T-cell (primary cell): Measurements from ENCODE around the gene PDZD7. TPM values are rescaled to one million over a fixed set of nuclear protein-coding genes. Genes with fewer than 3 reads are reported as not detected.

ENCODE experiments used
- ATAC-seq, 4 experiments: fragments of 200-7000 bp in 3 of 4; fragments of 150-1000 bp in 1 of 4; cut with Tn5 transposase; replicated peaks in 1 of 4; 1 replicate in 3 of 4; 2 replicates in 1 of 4; pipeline ENCODE4 v1.10.0; 2021; ENCODE audit warnings: moderate library complexity in 3 of 4, mild to moderate bottlenecking in 2 of 4, moderate number of reproducible peaks in 1 of 4
- CTCF ChIA-PET, 2 donors: fragments of 300-600 bp; sonication (Branson Sonifier 250); formaldehyde crosslinking; loops; one replicate each; lab custom pipeline; 2022; ENCODE audit warnings: antibody characterized with exemption in 2 of 2; lab: Charles Lee
- POLR2A ChIA-PET, 2 donors: fragments of 300-600 bp; sonication (Branson Sonifier 250); formaldehyde crosslinking; loops; one replicate each; lab custom pipeline; 2022; ENCODE audit warnings: antibody characterized with exemption in 2 of 2; lab: Charles Lee
- DNase-seq, 35 experiments: peaks; one replicate each; pipeline versions ENCODE4 v3.0.0 to v3.0.0-alpha.2; 2013 to 2023
- H3K27ac ChIP-seq: one replicate; pipeline ENCODE4 v1.5.1; 2013; ENCODE audit warnings: low read length
- H3K27me3 ChIP-seq, 2 experiments: replicated peaks in 1 of 2; 1 replicate in 1 of 2; 2 replicates in 1 of 2; pipeline versions ENCODE4 v1.6.1 to v1.7.0; 2013; ENCODE audit warnings: low read length in 1 of 2, mixed read lengths in 1 of 2; ENCODE audit not compliant: control insufficient read depth in 2 of 2, insufficient read depth in 2 of 2; ENCODE audit errors: extremely low read depth in 1 of 2
- H3K36me3 ChIP-seq, 2 donors: 1 replicate in 1 of 2; 2 replicates in 1 of 2; pipeline versions ENCODE4 v1.6.1 to v1.7.0; 2013; ENCODE audit warnings: low read length in 1 of 2; ENCODE audit not compliant: control insufficient read depth in 2 of 2, insufficient read depth in 1 of 2; ENCODE audit errors: extremely low read depth in 1 of 2
- H3K4me1 ChIP-seq, 2 experiments: 1 replicate in 1 of 2; 2 replicates in 1 of 2; pipeline versions ENCODE4 v1.6.1 to v1.7.0; 2013; ENCODE audit warnings: low read length in 2 of 2, mixed read lengths in 1 of 2; ENCODE audit not compliant: insufficient read depth in 2 of 2, control insufficient read depth in 1 of 2; ENCODE audit errors: extremely low read depth in 1 of 2
- H3K4me3 ChIP-seq, 2 donors: 1 replicate in 1 of 2; 2 replicates in 1 of 2; pipeline versions ENCODE4 v1.5.1 to v1.7.0; 2013; ENCODE audit warnings: mild to moderate bottlenecking in 2 of 2, low read length in 1 of 2, moderate library complexity in 1 of 2; ENCODE audit not compliant: control insufficient read depth in 1 of 2; ENCODE audit errors: extremely low read depth in 1 of 2
- H3K9me3 ChIP-seq: 2 replicates; pipeline ENCODE4 v1.7.0; 2013
- H3K27ac Mint-ChIP-seq, 2 donors: one replicate each; pipeline ENCODE4 v1.8.0; 2020 to 2021; ENCODE audit warnings: mild to moderate bottlenecking in 2 of 2, mixed read lengths in 2 of 2
- H3K27me3 Mint-ChIP-seq, 2 donors: one replicate each; pipeline ENCODE4 v1.8.0; 2021 to 2022; ENCODE audit warnings: mixed read lengths in 2 of 2
- H3K36me3 Mint-ChIP-seq: one replicate; pipeline ENCODE4 v1.8.0; 2021; ENCODE audit warnings: mixed read lengths
- H3K4me1 Mint-ChIP-seq, 3 donors: one replicate each; pipeline ENCODE4 v1.8.0; 2020 to 2022; ENCODE audit warnings: mixed read lengths in 3 of 3, mild to moderate bottlenecking in 1 of 3
- H3K4me3 Mint-ChIP-seq, 3 donors: one replicate each; pipeline ENCODE4 v1.8.0; 2020 to 2022; ENCODE audit warnings: mild to moderate bottlenecking in 3 of 3, mixed read lengths in 3 of 3, moderate library complexity in 3 of 3
- H3K9me3 Mint-ChIP-seq, 3 donors: one replicate each; pipeline ENCODE4 v1.8.0; 2020 to 2022; ENCODE audit warnings: mixed read lengths in 3 of 3
- WGBS: methylation state at CpG from one replicate; pipeline ENCODE4 v1.1.5; 2013; ENCODE audit warnings: missing lambda C conversion rate; ENCODE audit not compliant: insufficient coverage; 5-methylcytosine and 5-hydroxymethylcytosine counted together
- total RNA-seq, 35 experiments: library from RNA in 6 of 35; stranded (reverse) in 6 of 35; fragments of 120-200 nt in 1 of 35; gene quantifications; one replicate each; pipeline versions ENCODE4 v1.2.1 to v1.2.4 and lab custom pipeline; 2013 to 2026

Gene PDZD7
- total RNA-seq, 5 donors from 2014 or later (not counting 1 experiment from before 2014, with no cell fraction given), result 1.7 to 2.7 (median 2.3) TPM

- Histone ChIP-seq H3K27me3 (peaks cover 0 to 59% of the 10 kb centered on the region in 2 experiments), H3K9me3 (no peaks in the 10 kb centered on the region), H3K4me3 (no peak overlapping the region), H3K27ac (no peak overlapping the region), H3K36me3 (no peaks in the 10 kb centered on the region), H3K4me1 (peaks cover 0 to 8% of the 10 kb centered on the region in 2 experiments)
- H3K4me1 Mint-ChIP-seq, result peaks cover 5 to 6% (median 6%) of the 10 kb centered on the region in 3 donors
- no peaks in the 10 kb centered on the region for H3K36me3 Mint-ChIP-seq
- ATAC-seq (no peak), DNase-seq (no peak)
- peaks cover 41 to 45% of the 10 kb centered on the region in 2 donors for H3K27me3 Mint-ChIP-seq
- no peaks in the 10 kb centered on the region for H3K9me3 Mint-ChIP-seq
- 97% methylated on average over 3 of the region's 10 CpGs for WGBS
- CTCF ChIA-PET, result no interaction called here
- no peak overlapping the region for H3K4me3 Mint-ChIP-seq
- POLR2A ChIA-PET, result no interaction called here
- H3K27ac Mint-ChIP-seq, result no peak overlapping the region
Observed at GRCh38 chr10:101020427-101021075, 10.4 kb downstream of the PDZD7 start.

GRCh38 chr10:101019440-101019703 is 11.6 kb downstream of the PDZD7 start:
- Mint-ChIP-seq H3K9me3 (no peaks in the 10 kb centered on the region), H3K4me1 (peaks cover 6 to 11% (median 6%) of the 10 kb centered on the region in 3 donors), H3K4me3 (no peak overlapping the region), H3K36me3 (no peaks in the 10 kb centered on the region), H3K27me3 (peaks cover 45 to 54% of the 10 kb centered on the region in 2 donors), H3K27ac (no peak overlapping the region)
- Histone ChIP-seq H3K27ac (no peak overlapping the region), H3K9me3 (no peaks in the 10 kb centered on the region), H3K36me3 (no peaks in the 10 kb centered on the region), H3K4me3 (no peak overlapping the region), H3K27me3 (peaks cover 0 to 71% of the 10 kb centered on the region in 2 experiments), H3K4me1 (peaks cover 0 to 11% of the 10 kb centered on the region in 2 experiments)
- POLR2A ChIA-PET, result interaction anchor here in 1 of 2 donors (0.6 kb wide), 1 partner anchor 9 kb away, joined by 3 read pairs; no protein-coding TSS in a partner anchor
- WGBS, result 40% methylated on average over 1 of the region's 2 CpGs
- ATAC-seq (no peak), DNase-seq (no peak)
- CTCF ChIA-PET, result interaction anchor here (0.7 to 1.7 kb wide), 5 partner anchors 12 to 273 kb away, joined by 3 to 13 read pairs (median 4); partner anchors contain the start of genes PDZD7 (in 1 of the 2) and SFXN3 (in 1 of the 2)

DNA sequence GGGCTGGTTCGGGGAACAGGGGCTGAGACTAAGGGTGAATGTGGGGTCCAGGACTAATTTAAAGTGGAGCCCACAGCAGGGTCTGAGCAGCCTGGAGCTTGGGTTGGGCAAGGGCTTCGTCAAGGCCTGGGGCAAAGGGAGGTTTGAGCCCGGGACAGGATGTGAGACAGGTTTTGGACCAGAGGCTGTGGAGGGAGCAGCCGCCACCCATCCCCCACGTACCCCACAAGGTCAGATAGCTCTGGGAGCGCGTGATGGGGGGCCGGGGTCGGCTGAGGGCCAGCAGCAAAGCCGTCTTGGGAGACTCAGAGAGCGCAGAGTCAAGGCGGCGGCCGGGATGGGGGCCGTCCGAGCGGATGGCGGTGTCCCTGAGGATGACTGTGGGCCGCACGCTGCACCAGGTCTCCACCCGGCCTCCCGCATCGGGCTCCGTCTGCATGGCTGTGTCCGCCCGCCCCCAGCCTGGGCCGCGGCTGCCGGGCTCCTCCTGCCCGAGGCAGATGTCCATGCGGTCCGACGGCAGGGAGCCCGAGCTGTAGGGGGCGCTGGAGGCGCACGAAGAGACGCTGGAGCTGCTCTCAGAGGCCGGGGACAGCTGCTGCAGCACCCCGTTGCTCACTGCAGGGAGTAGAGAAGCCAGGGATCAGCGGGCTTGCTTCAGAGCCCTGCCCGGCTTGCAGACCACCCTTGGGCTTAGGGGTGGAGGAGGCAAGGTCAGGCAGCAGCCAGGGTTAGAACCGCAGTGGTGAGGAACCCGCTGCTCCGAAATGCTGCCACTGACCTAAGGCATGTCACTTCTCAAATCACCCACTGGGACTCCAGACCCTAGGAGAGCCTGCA is 12.1 kb downstream of the PDZD7 start:
- POLR2A ChIA-PET, result no interaction called here
- no peak overlapping the region for H3K27ac ChIP-seq
- H3K4me1 ChIP-seq, result peaks cover 0 to 16% of the 10 kb centered on the region in 2 experiments
- no peaks in the 10 kb centered on the region for H3K9me3 ChIP-seq
- Mint-ChIP-seq H3K27ac (no peak overlapping the region), H3K4me1 (peaks cover 6 to 14% (median 9%) of the 10 kb centered on the region in 3 donors), H3K9me3 (no peaks in the 10 kb centered on the region), H3K4me3 (no peak overlapping the region), H3K36me3 (no peaks in the 10 kb centered on the region), H3K27me3 (peaks cover 45 to 56% of the 10 kb centered on the region in 2 donors)
- peaks cover 0 to 74% of the 10 kb centered on the region in 2 experiments for H3K27me3 ChIP-seq
- no peaks in the 10 kb centered on the region for H3K36me3 ChIP-seq
- CTCF ChIA-PET, result interaction anchor here (0.7 to 1.7 kb wide), 6 partner anchors 10 to 273 kb away, joined by 3 to 13 read pairs (median 4); partner anchors contain the start of genes PDZD7 (in 1 of the 2) and SFXN3 (in 1 of the 2)
- no peak overlapping the region for H3K4me3 ChIP-seq
- 31% methylated on average over 40 of the region's 45 CpGs for WGBS
- DNase-seq (peak in 33 of 35 experiments; percentile 35 to 76 (median 57)), ATAC-seq (peak; percentile 73 to 80 (median 78))

- Histone ChIP-seq H3K36me3 (no peaks in the 10 kb centered on the region), H3K4me1 (peaks cover 0 to 20% of the 10 kb centered on the region in 2 experiments), H3K4me3 (no peak overlapping the region), H3K27me3 (peaks cover 0 to 74% of the 10 kb centered on the region in 2 experiments), H3K27ac (no peak overlapping the region), H3K9me3 (no peaks in the 10 kb centered on the region)
- ChIA-PET POLR2A (no interaction called here), CTCF (interaction anchor here in 1 of 2 donors (0.7 to 1.1 kb wide), 2 partner anchors 11 to 923 kb away, joined by 3 to 5 read pairs; no protein-coding TSS in a partner anchor)
- H3K4me3 Mint-ChIP-seq, result no peak overlapping the region
- ATAC-seq, result no peak
- H3K4me1 Mint-ChIP-seq, result peaks cover 10 to 18% (median 13%) of the 10 kb centered on the region in 3 donors
- H3K27me3 Mint-ChIP-seq, result peaks cover 45 to 56% of the 10 kb centered on the region in 2 donors
- 55% methylated on average over 13 of the region's 20 CpGs for WGBS
- H3K36me3 Mint-ChIP-seq, result no peaks in the 10 kb centered on the region
- no peak for DNase-seq
- no peaks in the 10 kb centered on the region for H3K9me3 Mint-ChIP-seq
- H3K27ac Mint-ChIP-seq, result no peak overlapping the region
Observed at GRCh38 chr10:101018118-101018599, 12.8 kb downstream of the PDZD7 start.

DNA sequence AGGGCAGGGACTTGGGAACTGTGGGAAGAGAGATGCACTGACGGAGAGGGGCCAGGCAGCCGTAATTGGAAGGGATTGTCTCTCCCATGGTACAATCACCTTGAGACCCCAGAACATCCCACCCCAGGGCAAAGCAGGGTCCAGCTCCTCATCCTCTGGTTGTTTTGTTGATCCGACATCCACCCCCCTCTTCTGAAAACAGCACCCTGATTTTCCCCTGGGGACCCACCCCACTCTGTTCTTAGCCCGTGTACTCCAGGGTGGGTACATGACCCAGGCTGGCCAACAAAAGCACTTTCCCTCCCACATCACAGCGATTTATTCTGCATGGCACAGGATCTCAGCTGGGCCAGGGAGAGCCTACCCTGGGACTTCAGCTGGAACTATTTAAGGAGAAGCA is 14.1 kb downstream of the PDZD7 start:
- Mint-ChIP-seq H3K4me1 (peaks cover 16 to 25% (median 20%) of the 10 kb centered on the region in 3 donors), H3K27ac (no peak overlapping the region), H3K27me3 (peaks cover 41 to 53% of the 10 kb centered on the region in 2 donors), H3K36me3 (no peaks in the 10 kb centered on the region), H3K9me3 (no peaks in the 10 kb centered on the region), H3K4me3 (no peak overlapping the region)
- Histone ChIP-seq H3K4me3 (no peak overlapping the region), H3K4me1 (peaks cover 0 to 27% of the 10 kb centered on the region in 2 experiments), H3K9me3 (no peaks in the 10 kb centered on the region), H3K36me3 (no peaks in the 10 kb centered on the region), H3K27me3 (peaks cover 0 to 67% of the 10 kb centered on the region in 2 experiments), H3K27ac (no peak overlapping the region)
- no peak for ATAC-seq
- WGBS, result 86% methylated on average over 2 of the region's 5 CpGs
- POLR2A ChIA-PET, result no interaction called here
- CTCF ChIA-PET, result interaction anchor here (0.5 to 3.2 kb wide), 6 partner anchors 15 to 455 kb away, joined by 3 to 25 read pairs (median 3); partner anchors contain the start of genes PDZD7 (in 1 of the 2) and SFXN3 (in 1 of the 2)
- DNase-seq, result no peak

DNA sequence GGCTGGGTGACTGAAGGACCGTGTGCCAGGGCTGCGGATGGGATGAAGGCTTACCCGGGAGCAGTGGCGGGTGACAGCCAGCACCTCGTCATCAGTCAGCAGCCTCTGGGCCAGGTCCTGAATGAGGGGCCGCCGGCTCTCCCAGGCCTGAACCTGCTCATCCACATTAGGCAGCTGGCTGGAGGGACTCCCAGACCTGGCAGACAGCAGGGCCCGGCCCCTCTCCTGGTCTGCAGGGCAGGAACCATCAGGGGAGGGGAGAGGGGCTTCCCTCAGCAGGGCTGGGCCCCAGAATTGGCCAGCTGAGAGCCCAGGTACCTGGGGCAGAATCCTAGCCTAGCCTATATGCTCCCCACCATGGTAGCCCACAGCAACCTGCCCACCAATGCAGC is 15.4 kb downstream of the PDZD7 start:
- POLR2A ChIA-PET, result interaction anchor here in 1 of 2 donors (0.5 to 1.1 kb wide), 2 partner anchors 8 to 15 kb away, joined by 3 read pairs; partner anchors contain the start of genes PDZD7 and SFXN3
- peaks cover 34 to 43% of the 10 kb centered on the region in 2 donors for H3K27me3 Mint-ChIP-seq
- H3K36me3 Mint-ChIP-seq, result no peaks in the 10 kb centered on the region
- H3K9me3 ChIP-seq, result no peaks in the 10 kb centered on the region
- 94% methylated on average over 2 of the region's 8 CpGs for WGBS
- DNase-seq (no peak), ATAC-seq (no peak)
- H3K27ac ChIP-seq, result no peak overlapping the region
- no peak overlapping the region for H3K4me3 Mint-ChIP-seq
- no peaks in the 10 kb centered on the region for H3K36me3 ChIP-seq
- CTCF ChIA-PET, result interaction anchor here (0.6 to 3.2 kb wide), 3 partner anchors 16 to 340 kb away, joined by 4 to 25 read pairs (median 6); partner anchors contain the start of genes PDZD7 (in 1 of the 2) and SFXN3 (in 1 of the 2)
- no peak overlapping the region for H3K27ac Mint-ChIP-seq
- no peaks in the 10 kb centered on the region for H3K9me3 Mint-ChIP-seq
- H3K4me1 Mint-ChIP-seq, result peaks cover 16 to 25% (median 20%) of the 10 kb centered on the region in 3 donors
- peaks cover 0 to 27% of the 10 kb centered on the region in 2 experiments for H3K4me1 ChIP-seq
- H3K27me3 ChIP-seq, result peaks cover 0 to 57% of the 10 kb centered on the region in 2 experiments
- no peak overlapping the region for H3K4me3 ChIP-seq
